GM13977 (cell line): Measurements from ENCODE around the gene MAGI1.

Experiments used
- DNase-seq: peaks from one replicate; pipeline ENCODE4 v3.0.0; 2012; ENCODE audit warnings: low spot score
- in situ Hi-C: fragments of 300-500 bp; cut with MboI; formaldehyde crosslinking; loops from one replicate; pipeline ENCODE4 v1.12.0; 2022; ENCODE audit warnings: low sequenced_read_pairs, low pct_unique_long_range_greater_than_20kb, mixed read lengths, inconsistent platforms; ENCODE audit not compliant: unreplicated experiment
- TF ChIP-seq, protein P1 (sequence below): IDR thresholded peaks from 2 replicates; pipeline ENCODE4 v1.5.1; 2012; ENCODE audit warnings: mild to moderate bottlenecking, control low read depth; ENCODE audit not compliant: insufficient read depth; ENCODE audit errors: extremely low read depth, missing control alignments

MAGI1 gene

DNA sequence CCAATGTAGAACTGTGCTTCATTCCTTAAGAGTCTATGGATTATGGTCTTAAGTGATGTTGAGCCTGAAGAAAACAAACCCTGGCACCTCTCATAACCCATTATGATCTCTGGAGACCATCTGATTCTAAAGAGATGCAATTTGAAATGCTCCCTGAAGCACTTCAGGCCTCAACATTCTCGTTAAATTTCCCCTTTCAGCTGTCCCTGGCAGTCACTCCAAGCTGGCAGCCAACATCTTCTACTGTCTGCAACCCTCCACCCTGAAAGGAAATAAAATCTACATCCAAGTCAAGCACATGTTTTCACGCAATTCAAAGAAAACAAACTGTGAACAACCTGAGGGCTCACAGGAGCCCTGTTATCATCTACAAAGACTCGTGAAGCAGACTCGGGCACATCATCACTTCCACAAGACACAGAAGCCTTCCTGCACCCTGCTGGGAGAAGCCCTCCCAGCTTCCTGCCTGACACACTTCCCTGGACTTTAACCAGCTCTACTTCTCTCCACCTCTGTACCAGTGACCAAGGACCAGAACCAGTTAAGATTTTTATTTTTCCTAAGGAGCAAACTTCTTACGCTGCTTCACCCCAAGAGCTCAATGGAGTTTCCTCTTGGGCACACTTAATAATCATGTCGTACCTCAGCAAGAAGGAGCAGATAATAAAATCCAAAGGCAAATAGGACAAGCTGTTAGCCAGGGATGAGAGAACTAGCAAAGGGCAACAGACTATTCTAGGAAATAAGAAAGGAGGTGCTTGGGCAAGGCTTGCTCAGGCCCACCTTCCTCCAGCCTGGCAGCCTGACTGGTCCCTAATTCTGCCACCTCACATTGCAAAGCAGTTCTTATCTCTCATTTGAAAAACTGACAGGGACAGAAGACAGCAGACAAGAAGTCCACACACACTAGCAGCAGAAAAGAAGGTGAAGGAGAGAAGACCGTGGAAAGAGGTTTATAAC is 67.1 kb downstream of the MAGI1 start:
- no peak for DNase-seq
- in situ Hi-C loops = no loop called here
- TF ChIP-seq, protein P1, sequence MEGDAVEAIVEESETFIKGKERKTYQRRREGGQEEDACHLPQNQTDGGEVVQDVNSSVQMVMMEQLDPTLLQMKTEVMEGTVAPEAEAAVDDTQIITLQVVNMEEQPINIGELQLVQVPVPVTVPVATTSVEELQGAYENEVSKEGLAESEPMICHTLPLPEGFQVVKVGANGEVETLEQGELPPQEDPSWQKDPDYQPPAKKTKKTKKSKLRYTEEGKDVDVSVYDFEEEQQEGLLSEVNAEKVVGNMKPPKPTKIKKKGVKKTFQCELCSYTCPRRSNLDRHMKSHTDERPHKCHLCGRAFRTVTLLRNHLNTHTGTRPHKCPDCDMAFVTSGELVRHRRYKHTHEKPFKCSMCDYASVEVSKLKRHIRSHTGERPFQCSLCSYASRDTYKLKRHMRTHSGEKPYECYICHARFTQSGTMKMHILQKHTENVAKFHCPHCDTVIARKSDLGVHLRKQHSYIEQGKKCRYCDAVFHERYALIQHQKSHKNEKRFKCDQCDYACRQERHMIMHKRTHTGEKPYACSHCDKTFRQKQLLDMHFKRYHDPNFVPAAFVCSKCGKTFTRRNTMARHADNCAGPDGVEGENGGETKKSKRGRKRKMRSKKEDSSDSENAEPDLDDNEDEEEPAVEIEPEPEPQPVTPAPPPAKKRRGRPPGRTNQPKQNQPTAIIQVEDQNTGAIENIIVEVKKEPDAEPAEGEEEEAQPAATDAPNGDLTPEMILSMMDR = no peak

DNA sequence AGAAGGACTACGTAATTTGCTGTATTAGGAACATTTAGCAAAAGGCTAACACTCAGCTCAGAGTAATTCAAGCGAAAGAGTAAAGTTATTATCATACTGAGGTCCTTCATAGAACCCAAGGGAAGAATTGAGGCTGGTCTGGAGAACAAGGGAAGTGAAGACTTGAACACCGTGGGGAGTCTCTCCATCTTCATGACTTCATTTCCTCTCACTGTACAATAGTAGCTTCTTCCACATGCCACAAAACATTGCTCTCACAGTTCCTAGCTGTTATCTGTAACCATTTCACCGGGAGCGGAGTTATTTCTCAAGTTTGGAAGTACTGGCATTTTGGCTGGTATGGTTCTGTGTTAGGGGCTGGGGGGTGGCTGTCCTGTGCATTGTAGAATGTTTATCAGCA is 69.7 kb downstream of the MAGI1 start:
- DNase-seq = no peak

DNA sequence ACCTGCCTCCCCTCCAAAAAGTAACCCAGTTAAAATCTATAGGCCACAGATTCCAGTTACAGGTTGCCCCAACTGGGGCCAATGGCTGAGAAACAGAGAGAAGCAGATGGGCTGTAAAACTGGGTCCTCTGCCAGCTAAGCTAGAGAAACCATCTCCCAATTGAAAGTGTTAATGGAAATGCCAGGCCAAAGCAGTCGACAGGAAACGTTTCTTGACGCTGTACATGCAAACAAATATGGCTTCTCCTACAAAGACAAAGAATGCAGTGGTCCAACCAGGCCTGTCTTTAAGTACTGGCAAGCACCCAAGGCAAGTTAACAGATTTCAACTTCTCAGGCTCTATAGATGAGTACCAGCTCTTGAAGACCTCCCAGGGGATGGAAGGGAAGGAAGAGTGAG is 71.3 kb downstream of the MAGI1 start:
- in situ Hi-C loops = no loop called here

More for the DNA sequence above, 69.7 kb downstream of the MAGI1 start:
- in situ Hi-C loops = no loop called here
- TF ChIP-seq, protein P1 = no peak

DNA sequence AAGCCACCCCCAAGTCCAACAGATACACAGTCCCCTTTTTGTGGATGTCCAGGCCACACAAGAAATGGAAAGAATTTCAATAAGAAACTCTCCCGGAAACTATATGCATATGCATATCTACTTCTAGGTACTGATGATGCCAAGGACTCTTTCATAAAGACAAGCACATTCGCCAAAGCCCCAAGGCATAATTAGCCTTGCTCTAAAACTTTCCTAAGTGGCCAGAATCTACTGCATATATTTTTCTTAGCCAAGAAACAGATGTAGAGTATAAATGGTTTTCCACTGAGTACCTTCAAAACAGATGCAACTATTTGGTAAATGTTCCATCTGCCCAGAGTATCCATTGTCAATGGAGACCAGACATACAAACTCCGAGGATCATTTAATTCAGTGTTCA is 73.9 kb downstream of the MAGI1 start:
- in situ Hi-C loops = no loop called here
- no peak for DNase-seq
- TF ChIP-seq, protein P1 = no peak

More for the DNA sequence above, 71.3 kb downstream of the MAGI1 start:
- TF ChIP-seq, protein P1 = no peak
- no peak for DNase-seq

DNA sequence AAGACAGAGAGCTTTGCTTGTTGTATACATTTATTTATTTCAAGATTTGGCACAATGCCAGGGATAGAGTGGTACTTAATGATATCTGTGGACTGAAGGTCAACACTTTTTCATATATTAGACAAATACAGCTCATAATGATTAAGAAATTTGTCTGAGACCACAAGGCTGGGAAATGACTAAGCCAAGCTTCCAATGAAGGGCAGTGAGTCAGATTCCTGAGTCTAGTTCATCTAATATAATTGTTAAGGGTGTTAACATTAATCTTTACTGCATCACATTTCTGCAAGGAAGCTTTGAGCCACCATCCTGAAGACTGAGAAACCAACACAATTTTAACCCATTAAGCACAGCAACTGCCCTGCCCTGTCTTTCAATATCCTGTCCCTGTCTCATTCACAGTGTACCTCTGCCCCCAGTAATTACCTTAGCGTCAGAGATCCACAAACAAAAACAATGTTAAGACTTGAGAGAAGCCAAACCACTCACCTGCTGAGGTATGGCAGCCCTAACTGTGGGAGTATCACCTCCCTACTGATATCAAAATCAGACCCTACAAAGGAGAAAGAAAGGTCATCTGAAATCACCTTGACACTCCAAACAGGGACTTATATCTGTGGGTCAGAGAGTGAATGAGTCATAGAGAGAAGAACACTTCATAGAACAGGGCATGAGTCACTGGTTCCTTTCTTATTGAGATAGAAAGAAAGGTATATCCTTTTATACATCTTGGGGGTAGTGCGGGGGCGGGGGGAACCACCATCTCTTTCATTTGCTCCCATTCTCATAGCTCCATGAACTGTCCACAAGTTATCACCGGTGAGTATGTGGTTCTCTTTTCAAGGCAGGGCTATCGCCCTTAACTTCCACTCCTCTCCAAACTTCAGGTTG is 74.7 kb downstream of the MAGI1 start:
- TF ChIP-seq, protein P1 = no peak
- DNase-seq = peak; percentile 73
- in situ Hi-C loops = no loop called here

DNA sequence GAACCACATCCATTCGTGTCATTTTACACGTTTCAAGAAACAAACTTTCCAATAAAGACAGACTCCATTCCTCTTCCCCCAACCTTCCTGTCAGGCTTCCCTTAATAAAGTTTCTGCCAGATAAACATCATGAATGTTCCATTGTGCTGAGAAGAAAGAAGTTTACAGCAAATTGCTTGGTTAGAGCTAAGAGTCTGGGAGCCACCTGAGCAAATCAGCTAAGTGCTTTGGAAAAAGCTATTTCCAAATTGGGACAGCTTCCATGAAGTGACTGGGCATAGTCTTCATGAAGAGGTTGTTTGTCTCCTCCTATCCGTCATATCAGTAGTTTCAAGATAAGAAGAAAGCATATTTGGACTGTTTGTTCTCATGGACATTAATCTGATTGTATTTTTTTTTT is 77.0 kb downstream of the MAGI1 start:
- TF ChIP-seq, protein P1 = no peak
- in situ Hi-C loops = no loop called here
- DNase-seq = no peak
